Mucosa of descending colon (tissue), 3 donors: ENCODE data around the gene CDK11B. TPM values are rescaled to one million over a fixed set of nuclear protein-coding genes. Genes with fewer than 3 reads are reported as not detected.

Experiments
- ATAC-seq: fragments of 200-7000 bp; cut with Tn5 transposase; one replicate; pipeline ENCODE4 v1.9.1; 2020; ENCODE audit warnings: mild to moderate bottlenecking, moderate library complexity
- DNase-seq, 3 donors: peaks; one replicate each; pipeline ENCODE4 v3.0.0-alpha.2; 2020
- H3K36me3 ChIP-seq: fragments of 200-600 bp; one replicate; pipeline ENCODE4 v1.8.0; 2021; ENCODE audit warnings: low read depth, mild to moderate bottlenecking
- H3K4me1 ChIP-seq: fragments of 200-600 bp; one replicate; pipeline ENCODE4 v1.8.0; 2021; ENCODE audit warnings: low read depth, mild to moderate bottlenecking
- H3K4me3 ChIP-seq: fragments of 200-600 bp; one replicate; pipeline ENCODE4 v1.8.0; 2021; ENCODE audit warnings: mild to moderate bottlenecking
- H3K9me3 ChIP-seq: fragments of 200-600 bp; one replicate; pipeline ENCODE4 v1.8.0; 2021; ENCODE audit warnings: mild to moderate bottlenecking
- CTCF ChIP-seq: fragments of 200-600 bp; IDR thresholded peaks from one replicate; pipeline ENCODE4 v1.8.0; 2022; ENCODE audit warnings: antibody characterized with exemption, mild to moderate bottlenecking
- intact Hi-C, 2 donors: fragments of 100-400 bp; cut with DNase I in 1 of 2; cut with micrococcal nuclease in 1 of 2; formaldehyde crosslinking; loops; one replicate each; pipeline versions ENCODE4 v1.11.0 to v1.11.1; 2022; cut with DNase I, micrococcal nuclease
- total RNA-seq, 3 donors: library from RNA; stranded (reverse); fragmentation: NEBNext Ultra II Directional in 2 of 3; extraction: Animal tissue kit (Norgen Biotek cat#: 25700) in 2 of 3; gene quantifications; one replicate each; pipeline versions ENCODE4 v1.2.1 to v1.2.4, GENCODE V29; 2021 to 2023
- donor health status: DM: no; HTN: no; CAD: no; lungs with moderate emphysema.
- donor health status: DM: no; HTN: no; CAD: no.
- donor health status: DM: no; HTN: yes; CAD: no.

CDK11B gene
- total RNA-seq, 3 donors from 2014 or later = 31.9 to 45.6 (median 36.8) TPM

DNA sequence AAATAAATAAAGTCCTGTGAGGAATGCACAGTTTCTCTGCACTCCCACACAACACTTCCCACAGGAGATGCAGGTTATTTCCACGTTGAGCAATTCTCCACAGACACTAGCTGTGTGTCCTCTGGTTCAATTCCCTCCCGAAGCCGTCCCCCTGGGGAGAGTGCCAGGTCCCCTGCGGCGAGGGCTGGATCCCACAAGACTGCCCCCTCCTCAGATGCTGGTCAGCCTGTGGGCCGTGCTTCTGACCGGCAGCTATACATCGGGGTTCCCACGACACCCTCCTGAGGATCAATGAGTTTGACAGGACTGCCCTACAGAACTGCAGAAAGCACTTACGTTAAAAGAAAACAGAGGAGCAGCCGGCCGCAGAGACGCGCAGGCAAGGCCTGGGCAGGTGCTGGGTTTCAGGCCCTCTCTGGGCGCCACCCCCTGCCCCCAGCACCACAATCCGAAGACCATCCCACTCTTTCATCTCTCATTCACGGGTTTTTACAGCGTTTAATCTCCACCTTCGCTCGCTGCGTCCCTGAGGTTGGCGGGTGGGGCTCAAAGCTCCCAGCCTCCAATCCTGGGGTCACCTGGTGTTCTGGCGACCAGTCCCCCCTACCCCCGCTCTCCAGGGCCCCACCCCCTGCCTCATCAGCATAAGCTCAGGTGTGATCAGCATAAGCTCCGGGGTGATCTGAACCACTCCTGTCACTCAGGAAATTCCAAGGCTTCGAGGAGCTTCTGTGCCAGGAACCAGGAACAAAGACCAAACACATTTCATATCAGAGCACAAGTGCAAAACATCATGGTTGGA, 24.5 kb upstream of the CDK11B start:
- ATAC-seq = no peak
- Histone ChIP-seq H3K9me3 (no peaks in the 10 kb centered on the region), H3K36me3 (no peaks in the 10 kb centered on the region), H3K4me3 (no peak overlapping the region), H3K4me1 (peaks cover 16% of the 10 kb centered on the region)
- no peak for TF ChIP-seq CTCF
- intact Hi-C loops = no loop called here
- DNase-seq = peak in 1 of 3 donors; percentile 33

GRCh38 chr1:1680912-1681273, 22.1 kb upstream of the CDK11B start:
- DNase-seq = peak in 1 of 3 donors; percentile 48

GRCh38 chr1:1680031-1680911, 21.5 kb upstream of the CDK11B start:
- no peak overlapping the region for H3K4me3 ChIP-seq
- no peak for TF ChIP-seq CTCF
- DNase-seq (peak in 1 of 3 donors; percentile 52), ATAC-seq (no peak)
- peaks cover 23% of the 10 kb centered on the region for H3K4me1 ChIP-seq
- H3K36me3 ChIP-seq = no peaks in the 10 kb centered on the region
- intact Hi-C loops = no loop called here
- H3K9me3 ChIP-seq = no peaks in the 10 kb centered on the region

More at GRCh38 chr1:1680912-1681273, 22.1 kb upstream of the CDK11B start:
- Histone ChIP-seq H3K4me3 (no peak overlapping the region), H3K36me3 (no peaks in the 10 kb centered on the region), H3K4me1 (peaks cover 23% of the 10 kb centered on the region), H3K9me3 (no peaks in the 10 kb centered on the region)
- TF ChIP-seq CTCF = no peak
- ATAC-seq = peak; percentile 12
- intact Hi-C loops = no loop called here

GRCh38 chr1:1678581-1679380, 20.0 kb upstream of the CDK11B start:
- Histone ChIP-seq H3K9me3 (no peaks in the 10 kb centered on the region), H3K4me3 (no peak overlapping the region), H3K36me3 (no peaks in the 10 kb centered on the region), H3K4me1 (peaks cover 23% of the 10 kb centered on the region)
- DNase-seq (peak; percentile 88 to 90 (median 89)), ATAC-seq (peak; percentile 91)
- intact Hi-C loops = no loop called here
- no peak for TF ChIP-seq CTCF
